HEK293 (cell line): ENCODE data around the gene PTH2.
A peak's percentile ranks its signal among the peaks of the same experiment; 100 is the strongest.

Experiments used
- FEZF1 ChIP-seq: fragments of 450-650 bp; formaldehyde crosslinking; IDR thresholded peaks from 2 replicates; pipeline ENCODE4 v1.5.1; 2016; ENCODE audit warnings: missing biosample characterization, missing genetic modification characterization
- PRDM10 ChIP-seq: fragments of 450-650 bp; formaldehyde crosslinking; IDR thresholded peaks from 2 replicates; pipeline ENCODE4 v1.5.1; 2016; ENCODE audit warnings: missing biosample characterization, missing genetic modification characterization
- ZBTB6 ChIP-seq: fragments of 450-650 bp; formaldehyde crosslinking; IDR thresholded peaks from 2 replicates; pipeline ENCODE4 v1.5.1; 2017; ENCODE audit warnings: missing biosample characterization, missing genetic modification characterization
- ZFHX2 ChIP-seq: fragments of 450-650 bp; formaldehyde crosslinking; conservative IDR thresholded peaks from 2 replicates; pipeline ENCODE4 v1.5.1; 2016; ENCODE audit warnings: missing biosample characterization, missing genetic modification characterization
- ZFP37 ChIP-seq: fragments of 450-650 bp; formaldehyde crosslinking; IDR thresholded peaks from 2 replicates; pipeline ENCODE4 v1.5.1; 2016; ENCODE audit warnings: missing biosample characterization, missing genetic modification characterization
- ZNF121 ChIP-seq: fragments of 450-650 bp; formaldehyde crosslinking; IDR thresholded peaks from 2 replicates; pipeline ENCODE4 v1.5.1; 2016; ENCODE audit warnings: missing biosample characterization, missing genetic modification characterization
- ZNF19 ChIP-seq: fragments of 450-650 bp; formaldehyde crosslinking; IDR thresholded peaks from 2 replicates; pipeline ENCODE4; 2016; ENCODE audit warnings: missing biosample characterization, missing genetic modification characterization, low read depth
- ZNF248 ChIP-seq: fragments of 450-650 bp; formaldehyde crosslinking; IDR thresholded peaks from 2 replicates; pipeline ENCODE4 v1.5.1; 2017; ENCODE audit warnings: missing biosample characterization, missing genetic modification characterization
- ZNF324 ChIP-seq: fragments of 450-650 bp; formaldehyde crosslinking; IDR thresholded peaks from 2 replicates; pipeline ENCODE4 v1.5.1; 2016; ENCODE audit warnings: missing biosample characterization, missing genetic modification characterization
- ZNF335 ChIP-seq: fragments of 450-650 bp; formaldehyde crosslinking; conservative IDR thresholded peaks from 2 replicates; pipeline ENCODE4 v1.5.1; 2016; ENCODE audit warnings: missing biosample characterization, missing genetic modification characterization
- ZNF391 ChIP-seq: fragments of 450-650 bp; formaldehyde crosslinking; IDR thresholded peaks from 2 replicates; pipeline ENCODE4 v1.5.1; 2016; ENCODE audit warnings: low read depth, missing biosample characterization, missing genetic modification characterization, borderline replicate concordance
- ZNF501 ChIP-seq: fragments of 450-650 bp; formaldehyde crosslinking; IDR thresholded peaks from 2 replicates; pipeline ENCODE4 v1.5.1; 2016; ENCODE audit warnings: missing biosample characterization, missing genetic modification characterization
- ZNF549 ChIP-seq: fragments of 450-650 bp; IDR thresholded peaks from 2 replicates; pipeline ENCODE4 v1.5.1; 2018; ENCODE audit warnings: missing biosample characterization, missing genetic modification characterization, mild to moderate bottlenecking, inconsistent platforms, moderate library complexity
- ZNF561 ChIP-seq: fragments of 450-650 bp; IDR thresholded peaks from 2 replicates; pipeline ENCODE4 v1.5.1; 2018; ENCODE audit warnings: missing biosample characterization, missing genetic modification characterization, borderline replicate concordance
- ZNF664 ChIP-seq: fragments of 450-650 bp; formaldehyde crosslinking; IDR thresholded peaks from 2 replicates; pipeline ENCODE4 v1.5.1; 2016; ENCODE audit warnings: missing biosample characterization, missing genetic modification characterization
- ZNF76 ChIP-seq: fragments of 450-650 bp; formaldehyde crosslinking; IDR thresholded peaks from 2 replicates; pipeline ENCODE4; 2016; ENCODE audit warnings: low read depth, missing biosample characterization, missing genetic modification characterization, borderline replicate concordance
- TF ChIP-seq, protein P1 (sequence below): fragments of 450-650 bp; formaldehyde crosslinking; IDR thresholded peaks from 2 replicates; pipeline ENCODE4 v1.5.1; 2016; ENCODE audit warnings: missing biosample characterization, missing genetic modification characterization
- TF ChIP-seq, protein P2 (sequence below): fragments of 450-650 bp; formaldehyde crosslinking; IDR thresholded peaks from 2 replicates; pipeline ENCODE4 v1.5.1; 2016; ENCODE audit warnings: missing biosample characterization, missing genetic modification characterization
- TF ChIP-seq, protein P3 (sequence below): fragments of 450-650 bp; formaldehyde crosslinking; IDR thresholded peaks from 2 replicates; pipeline ENCODE4 v1.5.1; 2017; ENCODE audit warnings: missing biosample characterization, mild to moderate bottlenecking, missing genetic modification characterization, moderate library complexity
- TF ChIP-seq, protein P4 (sequence below): fragments of 450-650 bp; formaldehyde crosslinking; IDR thresholded peaks from 2 replicates; pipeline ENCODE4; 2016; ENCODE audit warnings: missing biosample characterization, missing genetic modification characterization
- TF ChIP-seq, protein P5 (sequence below): fragments of 450-650 bp; formaldehyde crosslinking; IDR thresholded peaks from 2 replicates; pipeline ENCODE4 v1.5.1; 2016; ENCODE audit warnings: missing biosample characterization, missing genetic modification characterization, borderline replicate concordance

The PTH2 gene

GRCh38 chr19:49391581-49392399, 31.5 kb downstream of the PTH2 start (continued):
- TF ChIP-seq ZBTB6 (tag by site-specific recombination) (no peak; the same call in 1 of the 2 replicates), ZNF324 (no peak), ZNF561 (no peak), ZNF19 (tag by site-specific recombination) (no peak), FEZF1 (no peak), ZNF76 (tag by site-specific recombination) (no peak), ZNF248 (tag by site-specific recombination) (0 out of 2 replicates have a peak, but pooled peaks have one; percentile 38), ZNF501 (tag by site-specific recombination) (no peak), PRDM10 (tag by site-specific recombination) (0 out of 2 replicates have a peak, but pooled peaks have one; percentile 8), ZNF335 (tag by site-specific recombination) (peak; percentile 96), ZNF391 (tag by site-specific recombination) (peak; percentile 56; the same call in 1 of the 2 replicates), ZFHX2 (tag by site-specific recombination) (no peak; the same call in 1 of the 2 replicates), ZNF121 (tag by site-specific recombination) (no peak), ZNF664 (tag by site-specific recombination) (no peak), ZNF549 (no peak), ZFP37 (tag by site-specific recombination) (0 out of 2 replicates have a peak, but pooled peaks have one; percentile 70)
- TF ChIP-seq, protein P1, sequence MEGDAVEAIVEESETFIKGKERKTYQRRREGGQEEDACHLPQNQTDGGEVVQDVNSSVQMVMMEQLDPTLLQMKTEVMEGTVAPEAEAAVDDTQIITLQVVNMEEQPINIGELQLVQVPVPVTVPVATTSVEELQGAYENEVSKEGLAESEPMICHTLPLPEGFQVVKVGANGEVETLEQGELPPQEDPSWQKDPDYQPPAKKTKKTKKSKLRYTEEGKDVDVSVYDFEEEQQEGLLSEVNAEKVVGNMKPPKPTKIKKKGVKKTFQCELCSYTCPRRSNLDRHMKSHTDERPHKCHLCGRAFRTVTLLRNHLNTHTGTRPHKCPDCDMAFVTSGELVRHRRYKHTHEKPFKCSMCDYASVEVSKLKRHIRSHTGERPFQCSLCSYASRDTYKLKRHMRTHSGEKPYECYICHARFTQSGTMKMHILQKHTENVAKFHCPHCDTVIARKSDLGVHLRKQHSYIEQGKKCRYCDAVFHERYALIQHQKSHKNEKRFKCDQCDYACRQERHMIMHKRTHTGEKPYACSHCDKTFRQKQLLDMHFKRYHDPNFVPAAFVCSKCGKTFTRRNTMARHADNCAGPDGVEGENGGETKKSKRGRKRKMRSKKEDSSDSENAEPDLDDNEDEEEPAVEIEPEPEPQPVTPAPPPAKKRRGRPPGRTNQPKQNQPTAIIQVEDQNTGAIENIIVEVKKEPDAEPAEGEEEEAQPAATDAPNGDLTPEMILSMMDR (tag by site-specific recombination), result peak; percentile 94
- TF ChIP-seq, protein P2, sequence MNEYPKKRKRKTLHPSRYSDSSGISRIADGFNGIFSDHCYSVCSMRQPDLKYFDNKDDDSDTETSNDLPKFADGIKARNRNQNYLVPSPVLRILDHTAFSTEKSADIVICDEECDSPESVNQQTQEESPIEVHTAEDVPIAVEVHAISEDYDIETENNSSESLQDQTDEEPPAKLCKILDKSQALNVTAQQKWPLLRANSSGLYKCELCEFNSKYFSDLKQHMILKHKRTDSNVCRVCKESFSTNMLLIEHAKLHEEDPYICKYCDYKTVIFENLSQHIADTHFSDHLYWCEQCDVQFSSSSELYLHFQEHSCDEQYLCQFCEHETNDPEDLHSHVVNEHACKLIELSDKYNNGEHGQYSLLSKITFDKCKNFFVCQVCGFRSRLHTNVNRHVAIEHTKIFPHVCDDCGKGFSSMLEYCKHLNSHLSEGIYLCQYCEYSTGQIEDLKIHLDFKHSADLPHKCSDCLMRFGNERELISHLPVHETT, result no peak
- TF ChIP-seq, protein P3, sequence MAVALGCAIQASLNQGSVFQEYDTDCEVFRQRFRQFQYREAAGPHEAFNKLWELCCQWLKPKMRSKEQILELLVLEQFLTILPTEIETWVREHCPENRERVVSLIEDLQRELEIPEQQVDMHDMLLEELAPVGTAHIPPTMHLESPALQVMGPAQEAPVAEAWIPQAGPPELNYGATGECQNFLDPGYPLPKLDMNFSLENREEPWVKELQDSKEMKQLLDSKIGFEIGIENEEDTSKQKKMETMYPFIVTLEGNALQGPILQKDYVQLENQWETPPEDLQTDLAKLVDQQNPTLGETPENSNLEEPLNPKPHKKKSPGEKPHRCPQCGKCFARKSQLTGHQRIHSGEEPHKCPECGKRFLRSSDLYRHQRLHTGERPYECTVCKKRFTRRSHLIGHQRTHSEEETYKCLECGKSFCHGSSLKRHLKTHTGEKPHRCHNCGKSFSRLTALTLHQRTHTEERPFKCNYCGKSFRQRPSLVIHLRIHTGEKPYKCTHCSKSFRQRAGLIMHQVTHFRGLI (tag by site-specific recombination), result no peak
- TF ChIP-seq, protein P4, sequence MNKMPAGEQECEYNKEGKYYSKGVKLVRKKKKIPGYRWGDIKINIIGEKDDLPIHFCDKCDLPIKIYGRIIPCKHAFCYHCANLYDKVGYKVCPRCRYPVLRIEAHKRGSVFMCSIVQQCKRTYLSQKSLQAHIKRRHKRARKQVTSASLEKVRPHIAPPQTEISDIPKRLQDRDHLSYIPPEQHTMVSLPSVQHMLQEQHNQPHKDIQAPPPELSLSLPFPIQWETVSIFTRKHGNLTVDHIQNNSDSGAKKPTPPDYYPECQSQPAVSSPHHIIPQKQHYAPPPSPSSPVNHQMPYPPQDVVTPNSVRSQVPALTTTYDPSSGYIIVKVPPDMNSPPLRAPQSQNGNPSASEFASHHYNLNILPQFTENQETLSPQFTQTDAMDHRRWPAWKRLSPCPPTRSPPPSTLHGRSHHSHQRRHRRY, result no peak
- TF ChIP-seq, protein P5, sequence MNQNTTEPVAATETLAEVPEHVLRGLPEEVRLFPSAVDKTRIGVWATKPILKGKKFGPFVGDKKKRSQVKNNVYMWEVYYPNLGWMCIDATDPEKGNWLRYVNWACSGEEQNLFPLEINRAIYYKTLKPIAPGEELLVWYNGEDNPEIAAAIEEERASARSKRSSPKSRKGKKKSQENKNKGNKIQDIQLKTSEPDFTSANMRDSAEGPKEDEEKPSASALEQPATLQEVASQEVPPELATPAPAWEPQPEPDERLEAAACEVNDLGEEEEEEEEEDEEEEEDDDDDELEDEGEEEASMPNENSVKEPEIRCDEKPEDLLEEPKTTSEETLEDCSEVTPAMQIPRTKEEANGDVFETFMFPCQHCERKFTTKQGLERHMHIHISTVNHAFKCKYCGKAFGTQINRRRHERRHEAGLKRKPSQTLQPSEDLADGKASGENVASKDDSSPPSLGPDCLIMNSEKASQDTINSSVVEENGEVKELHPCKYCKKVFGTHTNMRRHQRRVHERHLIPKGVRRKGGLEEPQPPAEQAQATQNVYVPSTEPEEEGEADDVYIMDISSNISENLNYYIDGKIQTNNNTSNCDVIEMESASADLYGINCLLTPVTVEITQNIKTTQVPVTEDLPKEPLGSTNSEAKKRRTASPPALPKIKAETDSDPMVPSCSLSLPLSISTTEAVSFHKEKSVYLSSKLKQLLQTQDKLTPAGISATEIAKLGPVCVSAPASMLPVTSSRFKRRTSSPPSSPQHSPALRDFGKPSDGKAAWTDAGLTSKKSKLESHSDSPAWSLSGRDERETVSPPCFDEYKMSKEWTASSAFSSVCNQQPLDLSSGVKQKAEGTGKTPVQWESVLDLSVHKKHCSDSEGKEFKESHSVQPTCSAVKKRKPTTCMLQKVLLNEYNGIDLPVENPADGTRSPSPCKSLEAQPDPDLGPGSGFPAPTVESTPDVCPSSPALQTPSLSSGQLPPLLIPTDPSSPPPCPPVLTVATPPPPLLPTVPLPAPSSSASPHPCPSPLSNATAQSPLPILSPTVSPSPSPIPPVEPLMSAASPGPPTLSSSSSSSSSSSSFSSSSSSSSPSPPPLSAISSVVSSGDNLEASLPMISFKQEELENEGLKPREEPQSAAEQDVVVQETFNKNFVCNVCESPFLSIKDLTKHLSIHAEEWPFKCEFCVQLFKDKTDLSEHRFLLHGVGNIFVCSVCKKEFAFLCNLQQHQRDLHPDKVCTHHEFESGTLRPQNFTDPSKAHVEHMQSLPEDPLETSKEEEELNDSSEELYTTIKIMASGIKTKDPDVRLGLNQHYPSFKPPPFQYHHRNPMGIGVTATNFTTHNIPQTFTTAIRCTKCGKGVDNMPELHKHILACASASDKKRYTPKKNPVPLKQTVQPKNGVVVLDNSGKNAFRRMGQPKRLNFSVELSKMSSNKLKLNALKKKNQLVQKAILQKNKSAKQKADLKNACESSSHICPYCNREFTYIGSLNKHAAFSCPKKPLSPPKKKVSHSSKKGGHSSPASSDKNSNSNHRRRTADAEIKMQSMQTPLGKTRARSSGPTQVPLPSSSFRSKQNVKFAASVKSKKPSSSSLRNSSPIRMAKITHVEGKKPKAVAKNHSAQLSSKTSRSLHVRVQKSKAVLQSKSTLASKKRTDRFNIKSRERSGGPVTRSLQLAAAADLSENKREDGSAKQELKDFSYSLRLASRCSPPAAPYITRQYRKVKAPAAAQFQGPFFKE (tag by site-specific recombination), result no peak
